ENCODE measurements around the gene KCNAB1.

DNA sequence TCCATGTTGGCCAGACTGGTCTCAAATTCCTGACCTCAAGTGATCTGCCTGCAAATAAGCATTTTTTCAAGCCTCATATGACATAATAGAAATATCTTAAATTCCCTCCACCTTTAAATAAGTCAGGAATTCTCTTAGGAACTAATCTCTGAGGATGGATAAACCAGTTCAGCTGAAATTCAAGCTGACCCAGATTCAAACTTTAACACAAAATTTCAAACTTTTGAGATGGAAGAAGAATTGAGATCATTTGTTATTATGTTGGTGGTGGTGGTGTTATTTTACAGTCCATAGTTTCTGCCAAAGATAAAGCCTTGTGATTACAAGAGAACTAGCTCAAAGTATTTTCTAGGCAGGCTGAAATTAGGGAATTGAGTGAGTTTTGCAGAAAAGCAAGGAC lies 349.1 kb downstream of the KCNAB1 start:
- no peak for TF ChIP-seq EZH2phosphoT487 (IDR thresholded peaks at IDR 0.05; ENCODE audit: low read depth, severe bottlenecking, unreplicated experiment)
- TF ChIP-seq, protein P1, sequence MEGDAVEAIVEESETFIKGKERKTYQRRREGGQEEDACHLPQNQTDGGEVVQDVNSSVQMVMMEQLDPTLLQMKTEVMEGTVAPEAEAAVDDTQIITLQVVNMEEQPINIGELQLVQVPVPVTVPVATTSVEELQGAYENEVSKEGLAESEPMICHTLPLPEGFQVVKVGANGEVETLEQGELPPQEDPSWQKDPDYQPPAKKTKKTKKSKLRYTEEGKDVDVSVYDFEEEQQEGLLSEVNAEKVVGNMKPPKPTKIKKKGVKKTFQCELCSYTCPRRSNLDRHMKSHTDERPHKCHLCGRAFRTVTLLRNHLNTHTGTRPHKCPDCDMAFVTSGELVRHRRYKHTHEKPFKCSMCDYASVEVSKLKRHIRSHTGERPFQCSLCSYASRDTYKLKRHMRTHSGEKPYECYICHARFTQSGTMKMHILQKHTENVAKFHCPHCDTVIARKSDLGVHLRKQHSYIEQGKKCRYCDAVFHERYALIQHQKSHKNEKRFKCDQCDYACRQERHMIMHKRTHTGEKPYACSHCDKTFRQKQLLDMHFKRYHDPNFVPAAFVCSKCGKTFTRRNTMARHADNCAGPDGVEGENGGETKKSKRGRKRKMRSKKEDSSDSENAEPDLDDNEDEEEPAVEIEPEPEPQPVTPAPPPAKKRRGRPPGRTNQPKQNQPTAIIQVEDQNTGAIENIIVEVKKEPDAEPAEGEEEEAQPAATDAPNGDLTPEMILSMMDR (IDR thresholded peaks at IDR 0.05; ENCODE audit: poor library complexity), result no peak
- no peak for TF ChIP-seq EZH2 (IDR thresholded peaks at IDR 0.05; ENCODE audit: borderline replicate concordance)

Measured in hepatocyte (in vitro differentiated cells).